Ishikawa (cell line): ENCODE data around the gene PLCB1.

Experiments used
- CEBPB ChIP-seq: IDR thresholded peaks from 2 replicates; pipeline ENCODE4 v1.6.1; 2012
- CREB1 ChIP-seq: IDR thresholded peaks from 2 replicates; pipeline ENCODE4 v1.6.1; 2012; ENCODE audit warnings: low read depth
- EGR1 ChIP-seq: IDR thresholded peaks from 2 replicates; pipeline ENCODE4 v1.6.1; 2012
- EP300 ChIP-seq: IDR thresholded peaks from 2 replicates; pipeline ENCODE4 v1.6.1; 2012; ENCODE audit warnings: borderline replicate concordance
- FOXM1 ChIP-seq: IDR thresholded peaks from 2 replicates; pipeline ENCODE4 v1.6.1; 2012; ENCODE audit warnings: low read depth, borderline replicate concordance
- MAX ChIP-seq: IDR thresholded peaks from 2 replicates; pipeline ENCODE4 v1.6.1; 2012
- NFIC ChIP-seq: IDR thresholded peaks from 2 replicates; pipeline ENCODE4 v1.6.1; 2012
- RAD21 ChIP-seq: IDR thresholded peaks from 2 replicates; pipeline ENCODE4 v1.6.1; 2012; ENCODE audit warnings: low read depth
- TAF1 ChIP-seq: IDR thresholded peaks from 2 replicates; pipeline ENCODE4 v1.6.1; 2012; ENCODE audit warnings: low read depth, mild to moderate bottlenecking
- TCF12 ChIP-seq: IDR thresholded peaks from 2 replicates; pipeline ENCODE4 v1.6.1; 2012; ENCODE audit warnings: low read depth
- TEAD4 ChIP-seq: IDR thresholded peaks from 2 replicates; pipeline ENCODE4 v1.6.1; 2012
- USF1 ChIP-seq: IDR thresholded peaks from 2 replicates; pipeline ENCODE4 v1.6.1; 2012
- YY1 ChIP-seq: IDR thresholded peaks from 2 replicates; pipeline ENCODE4 v1.6.1; 2012; ENCODE audit warnings: low read depth
- ZBTB7A ChIP-seq: IDR thresholded peaks from 2 replicates; pipeline ENCODE4 v1.6.1; 2012; ENCODE audit warnings: low read depth
- TF ChIP-seq, protein P1 (sequence below): IDR thresholded peaks from 2 replicates; pipeline ENCODE4 v1.6.1; 2012; ENCODE audit warnings: low read depth, mild to moderate bottlenecking

PLCB1 gene

DNA sequence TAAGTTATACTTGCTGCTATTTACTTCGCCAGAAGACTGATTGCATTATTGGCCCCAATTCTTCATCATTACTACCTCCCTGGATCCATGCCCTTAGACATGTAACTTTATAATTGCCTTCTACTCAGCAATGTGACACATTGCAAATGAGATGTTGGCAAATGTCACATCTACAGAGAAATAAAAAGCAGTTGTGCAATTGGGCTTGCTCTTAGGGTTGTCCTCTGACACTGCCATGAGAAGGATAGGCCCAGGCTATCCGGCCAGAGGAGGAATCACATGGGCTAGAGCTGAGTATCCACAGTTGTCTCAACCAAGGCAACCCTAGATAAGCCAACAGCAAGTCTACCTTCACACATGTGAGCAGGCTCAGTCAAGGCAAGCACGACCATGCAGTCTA is 447.0 kb downstream of the PLCB1 start:
- no peak for TF ChIP-seq RAD21
- no peak for TF ChIP-seq TAF1
- no peak for TF ChIP-seq TCF12

DNA sequence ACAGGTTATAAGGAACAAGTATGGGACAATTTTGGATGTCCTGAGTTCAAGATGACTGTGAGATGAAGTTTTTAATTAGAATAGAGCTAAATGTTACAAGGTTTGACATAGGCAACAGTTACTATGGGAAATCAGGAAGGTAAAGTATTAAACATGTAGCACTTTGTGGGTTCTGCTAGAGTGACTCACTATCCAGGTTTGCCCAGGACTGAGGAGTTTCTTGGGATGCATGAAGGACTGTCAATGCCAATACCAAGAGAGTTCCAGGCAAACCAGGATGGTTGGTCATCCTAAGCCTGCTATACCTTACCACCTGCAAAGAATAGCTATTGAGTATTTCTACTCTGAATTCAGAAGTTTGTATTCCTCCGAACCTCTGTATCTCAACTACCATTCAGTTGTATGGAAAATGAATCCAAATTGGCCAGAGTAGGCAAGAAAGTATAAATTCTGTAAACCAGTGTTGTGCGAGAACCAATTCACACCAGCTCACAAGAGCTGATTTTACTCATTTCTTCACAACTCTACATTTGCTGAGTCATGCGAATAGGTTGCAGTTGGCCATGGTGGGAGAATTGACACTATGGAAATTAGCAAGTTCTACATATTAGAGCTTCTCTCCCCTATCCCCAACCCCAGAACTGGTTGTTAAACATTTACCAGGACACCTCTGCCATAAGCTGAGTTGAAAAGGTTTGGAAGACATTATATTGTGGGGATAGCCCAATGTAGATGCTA is 449.5 kb downstream of the PLCB1 start:
- no peak for TF ChIP-seq TEAD4
- no peak for TF ChIP-seq EP300
- no peak for TF ChIP-seq CEBPB
- no peak for TF ChIP-seq TAF1
- no peak for TF ChIP-seq YY1
- no peak for TF ChIP-seq EGR1
- no peak for TF ChIP-seq NFIC
- no peak for TF ChIP-seq MAX
- TF ChIP-seq USF1, result no peak
- TF ChIP-seq CREB1, result no peak
- no peak for TF ChIP-seq TCF12
- no peak for TF ChIP-seq ZBTB7A
- TF ChIP-seq, protein P1, sequence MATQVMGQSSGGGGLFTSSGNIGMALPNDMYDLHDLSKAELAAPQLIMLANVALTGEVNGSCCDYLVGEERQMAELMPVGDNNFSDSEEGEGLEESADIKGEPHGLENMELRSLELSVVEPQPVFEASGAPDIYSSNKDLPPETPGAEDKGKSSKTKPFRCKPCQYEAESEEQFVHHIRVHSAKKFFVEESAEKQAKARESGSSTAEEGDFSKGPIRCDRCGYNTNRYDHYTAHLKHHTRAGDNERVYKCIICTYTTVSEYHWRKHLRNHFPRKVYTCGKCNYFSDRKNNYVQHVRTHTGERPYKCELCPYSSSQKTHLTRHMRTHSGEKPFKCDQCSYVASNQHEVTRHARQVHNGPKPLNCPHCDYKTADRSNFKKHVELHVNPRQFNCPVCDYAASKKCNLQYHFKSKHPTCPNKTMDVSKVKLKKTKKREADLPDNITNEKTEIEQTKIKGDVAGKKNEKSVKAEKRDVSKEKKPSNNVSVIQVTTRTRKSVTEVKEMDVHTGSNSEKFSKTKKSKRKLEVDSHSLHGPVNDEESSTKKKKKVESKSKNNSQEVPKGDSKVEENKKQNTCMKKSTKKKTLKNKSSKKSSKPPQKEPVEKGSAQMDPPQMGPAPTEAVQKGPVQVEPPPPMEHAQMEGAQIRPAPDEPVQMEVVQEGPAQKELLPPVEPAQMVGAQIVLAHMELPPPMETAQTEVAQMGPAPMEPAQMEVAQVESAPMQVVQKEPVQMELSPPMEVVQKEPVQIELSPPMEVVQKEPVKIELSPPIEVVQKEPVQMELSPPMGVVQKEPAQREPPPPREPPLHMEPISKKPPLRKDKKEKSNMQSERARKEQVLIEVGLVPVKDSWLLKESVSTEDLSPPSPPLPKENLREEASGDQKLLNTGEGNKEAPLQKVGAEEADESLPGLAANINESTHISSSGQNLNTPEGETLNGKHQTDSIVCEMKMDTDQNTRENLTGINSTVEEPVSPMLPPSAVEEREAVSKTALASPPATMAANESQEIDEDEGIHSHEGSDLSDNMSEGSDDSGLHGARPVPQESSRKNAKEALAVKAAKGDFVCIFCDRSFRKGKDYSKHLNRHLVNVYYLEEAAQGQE, result no peak
- TF ChIP-seq RAD21, result no peak
- no peak for TF ChIP-seq FOXM1

DNA sequence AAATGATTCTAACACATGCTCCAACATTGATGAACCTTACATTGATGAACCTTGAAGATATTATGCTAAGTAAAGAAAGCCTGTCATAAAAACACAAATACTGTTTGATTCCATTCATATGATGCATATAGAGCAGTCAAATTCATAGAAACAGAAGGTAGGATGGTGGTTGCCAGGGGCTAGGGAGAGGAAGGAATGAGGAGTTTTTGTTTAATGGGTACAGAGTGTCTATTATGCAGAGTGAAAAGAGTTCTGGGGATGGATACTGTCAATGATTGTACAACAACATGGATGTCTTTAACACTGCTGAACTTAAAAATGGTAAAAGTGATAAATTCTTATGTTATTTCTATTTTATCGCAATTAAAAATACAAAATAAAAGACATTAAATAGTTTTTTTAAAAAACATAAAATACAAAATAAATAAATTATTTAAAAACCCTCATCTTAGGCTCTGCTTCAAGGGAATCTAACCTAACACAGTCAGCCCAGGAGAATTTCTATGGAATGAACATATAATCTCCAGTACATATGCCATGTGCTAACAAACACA is 451.0 kb downstream of the PLCB1 start:
- TF ChIP-seq EGR1 (no peak), TAF1 (no peak), TEAD4 (no peak), RAD21 (no peak), YY1 (no peak), ZBTB7A (no peak), FOXM1 (no peak), MAX (no peak), TCF12 (no peak), USF1 (no peak)
- TF ChIP-seq, protein P1, result no peak

DNA sequence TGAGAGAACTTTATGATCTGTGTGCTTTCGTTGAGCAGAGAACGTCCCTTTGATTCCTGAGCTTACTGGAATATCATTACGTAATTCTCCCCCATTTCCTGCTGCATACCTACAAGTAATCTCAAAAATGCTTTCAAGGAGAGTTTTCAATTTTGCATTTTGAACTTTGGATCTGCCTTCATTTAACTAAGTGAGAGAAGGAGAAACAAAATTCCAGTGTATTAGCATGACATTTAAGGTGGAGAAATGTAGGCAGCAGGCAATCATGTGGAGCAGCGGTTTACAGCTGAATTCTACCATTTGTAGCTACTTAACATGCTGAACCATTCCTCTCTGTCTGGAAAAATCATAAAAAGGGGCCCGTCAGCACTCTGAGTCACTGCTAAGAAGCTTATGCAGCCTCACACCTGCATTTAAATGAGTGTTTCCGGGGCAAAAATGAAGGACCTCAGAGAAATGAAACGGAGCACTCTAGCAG is 451.5 kb downstream of the PLCB1 start:
- TF ChIP-seq YY1 (no peak), CEBPB (no peak), FOXM1 (no peak), USF1 (no peak), RAD21 (no peak), TCF12 (no peak), EGR1 (no peak), CREB1 (no peak), NFIC (no peak), MAX (no peak), TEAD4 (no peak), TAF1 (no peak), EP300 (no peak)
- TF ChIP-seq, protein P1, result no peak
